Activated naive CD4-positive, alpha-beta T cell treated with anti-CD3 and anti-CD28 coated beads, Interleukin-2, amount 10 ng/mL, durations not matched to agents 7 days and 5 days (primary cell): ENCODE data around the gene TRIM54.
A peak's percentile ranks its signal among the peaks of the same experiment; 100 is the strongest.

ENCODE experiments used
- CTCF ChIA-PET: fragments of 350-600 bp; sonication (Branson Sonifier 250); formaldehyde crosslinking; loops from one replicate; lab custom pipeline; 2021; ENCODE audit warnings: antibody characterized with exemption; lab: Charles Lee
- DNase-seq: peaks from one replicate; pipeline ENCODE4 v3.0.0-alpha.2; 2020
- H3K27ac Mint-ChIP-seq: one replicate; pipeline ENCODE4 v1.8.0; 2021; ENCODE audit warnings: mild to moderate bottlenecking, moderate library complexity, mixed read lengths
- H3K27me3 Mint-ChIP-seq: one replicate; pipeline ENCODE4 v1.8.0; 2021; ENCODE audit warnings: mild to moderate bottlenecking, mixed read lengths
- H3K36me3 Mint-ChIP-seq: one replicate; pipeline ENCODE4 v1.8.0; 2021; ENCODE audit warnings: mixed read lengths
- H3K4me1 Mint-ChIP-seq: one replicate; pipeline ENCODE4 v1.8.0; 2021; ENCODE audit warnings: mixed read lengths
- H3K4me3 Mint-ChIP-seq: one replicate; pipeline ENCODE4 v1.8.0; 2021; ENCODE audit warnings: mild to moderate bottlenecking, moderate library complexity, mixed read lengths
- H3K9me3 Mint-ChIP-seq: one replicate; pipeline ENCODE4 v1.8.0; 2021; ENCODE audit warnings: mixed read lengths

The TRIM54 gene

DNA sequence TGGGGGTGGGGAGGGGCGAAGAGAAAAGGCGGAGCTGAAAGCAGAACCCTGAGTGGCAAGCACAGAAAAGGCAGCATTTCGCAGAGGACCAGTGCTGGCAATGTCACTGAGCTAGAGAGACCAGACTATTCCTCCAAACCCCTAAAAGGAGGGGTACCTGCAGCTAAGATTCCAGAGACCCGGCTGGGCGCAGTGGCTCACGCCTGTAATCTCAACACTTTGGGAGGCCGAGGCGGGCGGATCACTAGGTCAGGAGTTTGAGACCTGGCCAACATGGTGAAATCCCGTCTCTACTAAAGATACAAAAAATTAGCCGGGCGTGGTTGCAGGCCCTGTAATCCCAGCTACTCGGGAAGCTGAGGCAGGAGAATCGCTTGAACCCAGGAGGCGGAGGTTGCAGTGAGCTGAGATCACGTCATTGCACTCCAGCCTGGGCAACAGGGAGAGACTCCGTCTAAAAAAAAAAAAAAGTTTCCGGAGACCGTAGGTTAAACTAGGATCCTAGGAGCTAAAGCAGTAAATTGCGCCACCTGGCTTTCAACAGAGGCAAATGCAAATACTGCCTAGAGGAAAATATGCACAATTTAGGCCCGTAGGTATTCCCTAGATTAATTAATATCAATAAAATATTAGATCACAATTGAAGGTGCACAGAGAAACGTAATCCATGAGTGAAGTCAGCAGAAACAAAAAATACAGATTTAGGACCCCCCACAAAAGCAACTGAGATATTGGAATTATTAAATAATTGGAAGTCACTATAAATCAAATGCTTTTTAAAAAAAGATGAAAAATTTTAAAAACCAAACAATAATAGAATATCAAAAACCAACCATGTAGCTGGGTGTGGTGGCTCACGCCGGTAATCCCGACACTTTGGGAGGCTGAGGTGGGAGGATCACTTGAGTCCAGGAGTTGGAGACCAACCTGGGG is 21.1 kb downstream of the TRIM54 start:
- H3K4me1 Mint-ChIP-seq: peaks cover 9% of the 10 kb centered on the region
- no peaks in the 10 kb centered on the region for H3K36me3 Mint-ChIP-seq
- H3K27ac Mint-ChIP-seq: no peak overlapping the region
- CTCF ChIA-PET: interaction anchor here (0.6 to 2.8 kb wide), 35 partner anchors 9 to 471 kb away, joined by 3 to 21 read pairs (median 5); partner anchors contain the start of genes ABHD1, MPV17 and TRIM54
- no peaks in the 10 kb centered on the region for H3K9me3 Mint-ChIP-seq
- H3K27me3 Mint-ChIP-seq: peaks cover 55% of the 10 kb centered on the region
- peak overlapping the region; percentile 62 for H3K4me3 Mint-ChIP-seq
- peak; percentile 60 for DNase-seq

- no peak overlapping the region for H3K4me3 Mint-ChIP-seq
- H3K27ac Mint-ChIP-seq: no peak overlapping the region
- DNase-seq: no peak
- peaks cover 9% of the 10 kb centered on the region for H3K4me1 Mint-ChIP-seq
- H3K9me3 Mint-ChIP-seq: no peaks in the 10 kb centered on the region
- CTCF ChIA-PET: interaction anchor here (0.6 to 2.0 kb wide), 3 partner anchors 25 to 204 kb away, joined by 3 to 14 read pairs (median 4); no protein-coding TSS in a partner anchor
- H3K27me3 Mint-ChIP-seq: peaks cover 49% of the 10 kb centered on the region
- H3K36me3 Mint-ChIP-seq: peaks cover 6% of the 10 kb centered on the region
Observed at GRCh38 chr2:27304488-27305240, 22.4 kb downstream of the TRIM54 start.

DNA sequence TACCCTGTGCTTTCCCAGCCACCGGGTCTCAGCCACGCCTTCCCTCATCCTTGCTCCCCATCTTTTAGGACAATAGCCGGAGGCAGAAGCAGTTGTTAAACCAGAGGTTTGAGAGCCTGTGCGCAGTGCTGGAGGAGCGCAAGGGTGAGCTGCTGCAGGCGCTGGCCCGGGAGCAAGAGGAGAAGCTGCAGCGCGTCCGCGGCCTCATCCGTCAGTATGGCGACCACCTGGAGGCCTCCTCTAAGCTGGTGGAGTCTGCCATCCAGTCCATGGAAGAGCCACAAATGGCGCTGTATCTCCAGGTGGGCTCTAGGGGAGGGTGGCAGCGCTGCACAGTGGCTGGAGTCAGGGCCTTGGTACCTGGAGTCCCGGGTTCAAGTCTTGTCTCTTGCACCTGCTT is 23.3 kb downstream of the TRIM54 start:
- H3K27me3 Mint-ChIP-seq: peaks cover 49% of the 10 kb centered on the region
- no peak for DNase-seq
- H3K4me3 Mint-ChIP-seq: no peak overlapping the region
- H3K27ac Mint-ChIP-seq: peak overlapping the region; percentile 1
- H3K36me3 Mint-ChIP-seq: peaks cover 8% of the 10 kb centered on the region
- no peaks in the 10 kb centered on the region for H3K9me3 Mint-ChIP-seq
- CTCF ChIA-PET: interaction anchor here (0.6 to 1.3 kb wide), 2 partner anchors 26 to 62 kb away, joined by 3 to 4 read pairs; no protein-coding TSS in a partner anchor
- H3K4me1 Mint-ChIP-seq: peaks cover 9% of the 10 kb centered on the region

- Mint-ChIP-seq H3K27me3 (peaks cover 49% of the 10 kb centered on the region), H3K9me3 (no peaks in the 10 kb centered on the region), H3K36me3 (peaks cover 8% of the 10 kb centered on the region), H3K27ac (no peak overlapping the region), H3K4me3 (no peak overlapping the region), H3K4me1 (peaks cover 9% of the 10 kb centered on the region)
- CTCF ChIA-PET: no interaction called here
- DNase-seq: no peak
Observed at GRCh38 chr2:27306136-27306535, 23.9 kb downstream of the TRIM54 start.

- CTCF ChIA-PET: no interaction called here
- H3K27me3 Mint-ChIP-seq: peaks cover 46% of the 10 kb centered on the region
- DNase-seq: peak; percentile 56
- H3K4me1 Mint-ChIP-seq: peaks cover 9% of the 10 kb centered on the region
- H3K4me3 Mint-ChIP-seq: peak overlapping the region; percentile 31
- H3K9me3 Mint-ChIP-seq: no peaks in the 10 kb centered on the region
- H3K27ac Mint-ChIP-seq: no peak overlapping the region
- H3K36me3 Mint-ChIP-seq: peaks cover 8% of the 10 kb centered on the region
Observed at GRCh38 chr2:27306573-27307286, 24.5 kb downstream of the TRIM54 start.

- no peak for DNase-seq
- peaks cover 8% of the 10 kb centered on the region for H3K36me3 Mint-ChIP-seq
- CTCF ChIA-PET: no interaction called here
- peaks cover 9% of the 10 kb centered on the region for H3K4me1 Mint-ChIP-seq
- H3K27me3 Mint-ChIP-seq: peaks cover 46% of the 10 kb centered on the region
- no peak overlapping the region for H3K4me3 Mint-ChIP-seq
- no peaks in the 10 kb centered on the region for H3K9me3 Mint-ChIP-seq
- H3K27ac Mint-ChIP-seq: no peak overlapping the region
Observed at GRCh38 chr2:27307287-27307544, 25.0 kb downstream of the TRIM54 start.

DNA sequence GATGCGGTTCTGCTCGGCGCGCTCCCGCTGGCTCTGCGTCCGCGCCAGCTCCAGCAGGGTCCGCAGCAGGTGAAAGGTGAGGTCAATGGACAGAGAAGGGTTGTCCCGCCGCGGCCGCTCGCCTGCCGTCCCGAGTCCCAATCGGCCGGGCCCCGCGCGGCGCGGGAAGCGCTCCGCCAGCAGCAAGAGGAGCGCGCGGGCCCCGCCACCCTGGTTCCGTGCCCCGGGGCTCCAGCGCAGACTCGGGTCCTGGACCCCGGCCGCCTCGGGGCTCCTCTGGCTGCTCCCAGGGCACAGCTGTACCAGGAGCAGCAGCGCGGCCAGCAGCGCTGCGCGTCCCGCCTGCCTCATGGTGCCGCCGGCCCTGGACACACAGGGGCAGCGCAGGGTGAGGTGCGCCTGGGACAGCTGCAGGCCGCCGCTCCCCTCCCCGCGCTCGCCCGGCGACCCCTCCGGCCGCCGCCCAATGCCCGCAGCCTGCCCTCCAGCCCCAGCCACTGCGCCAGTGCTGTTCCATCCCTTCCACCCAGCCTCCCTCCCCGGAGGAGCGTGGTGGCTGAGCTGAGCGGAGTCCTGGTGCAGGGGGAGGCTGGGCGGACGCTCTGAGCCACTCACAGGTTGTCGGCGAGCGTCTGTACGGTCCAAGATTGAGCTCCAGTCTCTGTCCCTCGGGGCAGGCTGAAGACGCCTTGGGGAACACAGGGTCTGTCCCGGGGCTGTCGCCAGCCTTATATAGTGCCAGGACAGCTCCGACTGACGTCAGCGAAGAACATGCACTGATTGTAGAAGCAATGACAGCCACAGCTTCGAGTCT is 25.5 kb downstream of the TRIM54 start:
- peaks cover 8% of the 10 kb centered on the region for H3K4me1 Mint-ChIP-seq
- H3K27me3 Mint-ChIP-seq: peaks cover 46% of the 10 kb centered on the region
- DNase-seq: no peak
- no peak overlapping the region for H3K27ac Mint-ChIP-seq
- H3K9me3 Mint-ChIP-seq: no peaks in the 10 kb centered on the region
- peaks cover 10% of the 10 kb centered on the region for H3K36me3 Mint-ChIP-seq
- CTCF ChIA-PET: no interaction called here
- no peak overlapping the region for H3K4me3 Mint-ChIP-seq

- no peak within 1 kb of the TSS for H3K27ac Mint-ChIP-seq
Observed at GRCh38 chr2:27308359-27308881, 26.2 kb downstream of the TRIM54 start, which contains the start of gene UCN. TSS of gene UCN (minus strand) at chr2:27308445. CDS start at chr2:27307895, 550 bp downstream.

GRCh38 chr2:27309651-27310050 is 27.4 kb downstream of the TRIM54 start:
- Mint-ChIP-seq H3K4me3 (no peak overlapping the region), H3K36me3 (peaks cover 10% of the 10 kb centered on the region), H3K27ac (no peak overlapping the region), H3K4me1 (peaks cover 5% of the 10 kb centered on the region), H3K27me3 (peaks cover 41% of the 10 kb centered on the region), H3K9me3 (no peaks in the 10 kb centered on the region)
- DNase-seq: no peak
- CTCF ChIA-PET: no interaction called here

More at GRCh38 chr2:27308359-27308881, 26.2 kb downstream of the TRIM54 start, which contains the start of gene UCN:
- Mint-ChIP-seq H3K9me3 (no peaks in the 10 kb centered on the region), H3K36me3 (peaks cover 10% of the 10 kb centered on the region), H3K4me3 (no peak within 1 kb of the TSS), H3K27me3 (peaks cover 46% of the 10 kb centered on the region), H3K4me1 (peaks cover 5% of the 10 kb centered on the region)
- CTCF ChIA-PET: no interaction called here
- peak; percentile 28 for DNase-seq

GRCh38 chr2:27312152-27312551 is 29.9 kb downstream of the TRIM54 start:
- Mint-ChIP-seq H3K27me3 (peaks cover 16% of the 10 kb centered on the region), H3K27ac (no peak overlapping the region), H3K4me3 (no peak overlapping the region), H3K4me1 (no peaks in the 10 kb centered on the region), H3K36me3 (peaks cover 10% of the 10 kb centered on the region), H3K9me3 (no peaks in the 10 kb centered on the region)
- DNase-seq: no peak
- CTCF ChIA-PET: interaction anchor here (0.7 to 1.5 kb wide), 4 partner anchors 9 to 63 kb away, joined by 3 to 5 read pairs (median 4); no protein-coding TSS in a partner anchor

DNA sequence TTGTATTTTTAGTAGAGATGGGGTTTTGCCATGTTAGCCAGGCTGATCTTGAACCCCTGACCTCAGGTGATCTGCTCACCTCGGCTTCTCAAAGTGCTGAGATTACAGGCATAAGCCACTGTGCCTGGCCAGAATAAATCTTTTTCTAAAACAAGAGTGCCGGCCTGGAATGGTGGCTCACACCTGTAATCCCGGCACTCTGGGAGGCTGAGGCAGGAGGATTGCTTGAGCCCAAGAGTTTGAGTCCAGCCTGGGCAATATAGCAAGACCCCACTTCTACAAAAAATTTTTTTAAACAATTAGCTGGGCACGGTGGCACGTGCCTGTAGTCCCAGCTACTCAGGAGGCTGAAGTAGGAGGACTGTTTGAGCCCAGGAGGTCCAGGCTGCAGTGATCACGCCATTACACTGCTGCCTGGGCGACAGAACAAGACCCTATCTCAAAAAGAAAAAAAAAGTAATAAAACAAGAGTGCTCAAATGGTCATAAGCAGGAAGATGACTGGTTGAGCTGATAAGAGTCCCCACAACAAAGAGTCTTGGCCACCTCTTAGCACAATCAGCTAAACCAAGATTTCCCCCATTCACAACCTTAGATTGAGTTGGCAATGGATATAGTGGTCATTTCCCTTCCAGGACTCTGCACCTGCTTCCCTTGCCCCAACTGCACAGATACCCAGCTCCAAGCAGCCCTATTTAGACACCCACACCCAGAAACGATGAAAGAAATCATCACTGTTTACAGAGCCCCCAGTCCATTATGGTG is 31.8 kb downstream of the TRIM54 start:
- no peaks in the 10 kb centered on the region for H3K27me3 Mint-ChIP-seq
- DNase-seq: no peak
- no peaks in the 10 kb centered on the region for H3K4me1 Mint-ChIP-seq
- no peak overlapping the region for H3K27ac Mint-ChIP-seq
- peaks cover 8% of the 10 kb centered on the region for H3K36me3 Mint-ChIP-seq
- no peaks in the 10 kb centered on the region for H3K9me3 Mint-ChIP-seq
- CTCF ChIA-PET: interaction anchor here (0.7 to 1.4 kb wide), 2 partner anchors 11 to 23 kb away, joined by 3 to 4 read pairs; no protein-coding TSS in a partner anchor
- H3K4me3 Mint-ChIP-seq: no peak overlapping the region

DNA sequence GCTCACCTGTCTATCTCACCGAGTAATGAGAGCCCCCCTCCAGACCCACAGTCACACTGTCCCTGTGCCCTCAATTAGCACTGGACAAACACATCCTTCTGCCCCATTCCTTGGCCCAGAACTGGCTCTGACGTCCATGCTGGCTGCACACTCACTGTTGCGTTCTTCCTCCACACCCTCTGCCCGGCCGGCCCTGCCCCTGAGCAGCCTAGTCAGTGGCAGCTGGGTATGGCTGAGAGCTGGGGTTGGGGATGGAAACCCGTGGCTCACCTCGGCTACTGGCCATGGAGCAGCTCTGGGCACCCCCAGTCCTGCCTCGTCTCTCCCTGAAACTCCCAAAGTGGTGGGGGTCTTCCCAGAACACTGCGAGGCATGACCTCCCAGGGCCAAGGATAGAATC is 32.5 kb downstream of the TRIM54 start:
- H3K36me3 Mint-ChIP-seq: peaks cover 3% of the 10 kb centered on the region
- H3K4me3 Mint-ChIP-seq: no peak overlapping the region
- CTCF ChIA-PET: interaction anchor here (1.4 kb wide), 1 partner anchor 11 kb away, joined by 3 read pairs; no protein-coding TSS in a partner anchor
- H3K9me3 Mint-ChIP-seq: no peaks in the 10 kb centered on the region
- H3K27ac Mint-ChIP-seq: no peak overlapping the region
- H3K4me1 Mint-ChIP-seq: no peaks in the 10 kb centered on the region
- no peaks in the 10 kb centered on the region for H3K27me3 Mint-ChIP-seq
- DNase-seq: no peak
